Stimulated activated naive B cell treated with anti-CD40 and anti-IgM and Interleukin-4, amounts not matched to agents 10 μg/mL and 1 μg/mL and 100 μg/mL, for 72 hours (primary cell): ENCODE results near the gene FHAD1.

Experiments used
- ATAC-seq, 2 donors: fragments of 150-1000 bp; cut with Tn5 transposase; replicated peaks; 2 replicates each; pipeline ENCODE4 v1.10.0; 2021; ENCODE audit warnings: moderate library complexity in 1 of 2
- DNase-seq: peaks from one replicate; pipeline ENCODE4 v3.0.0; 2021
- H3K27ac Mint-ChIP-seq: one replicate; pipeline ENCODE4 v1.8.0; 2022; ENCODE audit warnings: mild to moderate bottlenecking, mixed read lengths
- H3K27me3 Mint-ChIP-seq, 2 donors: one replicate each; pipeline ENCODE4 v1.8.0; 2022; ENCODE audit warnings: mixed read lengths in 2 of 2
- H3K36me3 Mint-ChIP-seq, 2 donors: one replicate each; pipeline ENCODE4 v1.8.0; 2022; ENCODE audit warnings: mixed read lengths in 2 of 2, mild to moderate bottlenecking in 1 of 2
- H3K4me1 Mint-ChIP-seq, 2 donors: one replicate each; pipeline ENCODE4 v1.8.0; 2022; ENCODE audit warnings: mixed read lengths in 2 of 2, mild to moderate bottlenecking in 1 of 2
- H3K4me3 Mint-ChIP-seq, 2 donors: one replicate each; pipeline ENCODE4 v1.8.0; 2022; ENCODE audit warnings: mild to moderate bottlenecking in 2 of 2, mixed read lengths in 2 of 2, moderate library complexity in 1 of 2
- H3K9me3 Mint-ChIP-seq, 2 donors: one replicate each; pipeline ENCODE4 v1.8.0; 2022; ENCODE audit warnings: mixed read lengths in 2 of 2, mild to moderate bottlenecking in 1 of 2

FHAD1 gene

DNA sequence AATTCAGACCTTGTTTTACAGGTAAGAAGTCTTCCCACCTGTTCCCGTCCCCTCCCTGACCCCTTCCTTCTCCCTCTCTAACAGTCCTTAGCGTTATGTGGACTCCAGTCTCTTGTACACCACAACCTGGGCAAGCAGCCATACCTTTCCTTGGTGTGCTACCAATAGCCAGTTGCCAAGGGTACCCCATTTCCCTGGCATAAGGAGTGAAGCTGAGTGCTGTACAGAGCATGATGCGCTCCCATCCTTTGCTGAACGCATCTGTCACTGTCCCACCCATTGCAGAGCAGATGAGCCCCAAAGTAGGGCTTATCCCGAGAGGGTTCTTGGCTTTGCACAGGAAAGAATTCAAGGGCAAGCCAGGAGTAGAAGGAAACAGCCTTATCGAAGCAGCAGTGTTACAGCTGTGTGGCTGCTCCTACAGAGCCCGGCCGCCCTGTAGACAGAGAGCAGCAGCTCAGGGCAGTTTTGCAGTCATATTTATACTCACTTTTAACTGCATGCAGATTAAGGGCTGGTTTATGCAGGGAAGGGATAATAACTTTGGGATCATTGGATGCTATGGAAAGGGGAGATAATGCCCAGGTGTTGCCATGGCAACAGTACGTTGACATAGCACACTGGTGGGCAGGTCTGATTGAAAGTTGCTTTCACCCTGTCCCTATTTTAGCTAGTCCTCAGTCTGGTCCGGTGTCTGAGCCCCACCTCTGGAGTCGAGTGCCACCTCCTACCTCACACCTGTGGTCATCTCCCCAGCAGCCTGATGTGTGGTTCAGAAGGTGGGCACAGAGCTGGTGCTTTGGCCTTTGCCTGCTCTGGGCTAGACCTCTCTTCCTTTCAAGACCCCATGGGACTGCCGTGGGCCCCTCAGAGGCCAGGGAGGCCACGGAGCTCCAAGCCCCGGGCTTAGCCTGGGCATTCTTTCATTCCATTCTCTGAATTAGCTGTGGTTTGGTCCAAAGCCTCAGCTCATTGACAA, 5.1 kb downstream of the FHAD1 start:
- Mint-ChIP-seq H3K4me3 (no peak overlapping the region), H3K4me1 (peaks cover 5 to 12% of the 10 kb centered on the region in 2 donors), H3K36me3 (peaks cover 0 to 3% of the 10 kb centered on the region in 2 donors), H3K27me3 (peaks cover 35 to 62% of the 10 kb centered on the region in 2 donors), H3K9me3 (no peaks in the 10 kb centered on the region), H3K27ac (no peak overlapping the region)
- DNase-seq (no peak), ATAC-seq (no peak)

DNA sequence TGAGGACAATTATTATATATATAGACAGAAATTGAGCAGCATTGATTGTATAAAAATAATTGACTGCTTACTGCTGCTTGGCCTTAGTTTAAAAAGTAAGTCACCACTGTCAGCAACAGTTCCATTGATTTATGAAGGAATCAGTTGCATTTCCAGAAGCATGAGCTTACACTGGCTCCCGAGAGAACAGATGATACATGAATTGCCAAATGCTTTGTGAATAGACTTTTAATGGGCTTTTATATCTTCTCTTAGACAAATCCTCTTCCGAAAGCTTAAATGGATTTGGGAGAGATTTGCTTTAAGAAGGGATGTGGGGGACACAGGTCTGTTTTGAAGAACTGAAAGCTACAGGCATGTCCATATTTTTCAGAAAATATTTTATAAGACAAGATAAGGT, 7.5 kb downstream of the FHAD1 start:
- no peak for ATAC-seq
- no peaks in the 10 kb centered on the region for H3K9me3 Mint-ChIP-seq
- H3K27ac Mint-ChIP-seq = no peak overlapping the region
- H3K4me3 Mint-ChIP-seq = no peak overlapping the region
- peaks cover 0 to 6% of the 10 kb centered on the region in 2 donors for H3K4me1 Mint-ChIP-seq
- H3K27me3 Mint-ChIP-seq = peaks cover 27 to 52% of the 10 kb centered on the region in 2 donors
- H3K36me3 Mint-ChIP-seq = no peaks in the 10 kb centered on the region
- DNase-seq = no peak

DNA sequence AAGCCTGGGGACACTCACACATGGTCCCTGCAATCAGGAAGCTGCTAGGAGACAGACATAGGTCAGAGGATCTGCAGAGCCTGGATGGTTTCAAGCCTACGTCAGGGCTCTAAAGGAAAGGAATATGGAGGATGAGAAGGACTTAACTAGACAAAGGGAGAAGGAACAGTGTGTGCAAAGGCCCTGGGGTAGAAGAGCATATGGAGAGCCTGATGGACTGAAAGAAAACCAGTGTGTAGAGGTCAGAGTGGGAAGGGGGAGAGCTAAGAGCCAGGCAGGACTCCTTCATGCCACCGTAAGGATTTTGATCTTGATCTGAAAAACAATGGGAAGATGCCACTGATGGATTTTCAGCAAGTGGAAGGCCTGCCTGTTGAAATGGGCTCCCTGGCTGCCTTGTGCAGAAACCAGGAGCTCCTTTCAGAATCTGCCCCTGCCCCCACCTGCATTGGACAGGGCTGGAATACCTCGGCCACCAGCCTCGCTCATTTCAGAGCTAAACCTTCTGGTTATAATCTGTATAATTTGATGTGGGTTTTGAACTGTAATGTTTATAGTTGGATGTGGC, 8.6 kb downstream of the FHAD1 start:
- H3K36me3 Mint-ChIP-seq = no peaks in the 10 kb centered on the region
- H3K4me3 Mint-ChIP-seq = no peak overlapping the region
- H3K27me3 Mint-ChIP-seq = peaks cover 19 to 42% of the 10 kb centered on the region in 2 donors
- no peak overlapping the region for H3K27ac Mint-ChIP-seq
- ATAC-seq (no peak), DNase-seq (no peak)
- H3K4me1 Mint-ChIP-seq = peaks cover 1 to 6% of the 10 kb centered on the region in 2 donors
- no peaks in the 10 kb centered on the region for H3K9me3 Mint-ChIP-seq

DNA sequence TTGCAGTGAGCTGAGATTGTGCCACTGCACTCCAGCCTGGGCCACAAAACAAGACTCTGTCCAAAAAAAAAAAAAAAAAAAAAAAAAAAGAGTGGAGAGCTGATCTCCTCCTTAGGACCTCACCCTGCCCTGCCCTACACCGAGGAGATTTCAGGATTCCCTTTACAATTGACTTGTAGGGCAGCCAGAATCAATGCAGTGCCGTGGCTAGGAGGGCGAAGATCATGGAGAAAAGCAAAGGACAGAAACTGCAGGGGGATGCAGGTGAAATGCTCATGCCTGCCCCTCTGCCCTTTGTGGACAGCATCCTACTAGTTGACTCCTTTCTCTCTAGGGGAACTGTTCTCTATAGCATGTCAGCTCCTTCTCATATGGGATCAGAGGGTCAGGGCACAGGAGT, 9.6 kb downstream of the FHAD1 start:
- Mint-ChIP-seq H3K9me3 (no peaks in the 10 kb centered on the region), H3K36me3 (no peaks in the 10 kb centered on the region), H3K4me3 (no peak overlapping the region), H3K27ac (no peak overlapping the region), H3K27me3 (peaks cover 25 to 45% of the 10 kb centered on the region in 2 donors), H3K4me1 (peaks cover 10 to 12% of the 10 kb centered on the region in 2 donors)
- ATAC-seq (no peak), DNase-seq (no peak)

DNA sequence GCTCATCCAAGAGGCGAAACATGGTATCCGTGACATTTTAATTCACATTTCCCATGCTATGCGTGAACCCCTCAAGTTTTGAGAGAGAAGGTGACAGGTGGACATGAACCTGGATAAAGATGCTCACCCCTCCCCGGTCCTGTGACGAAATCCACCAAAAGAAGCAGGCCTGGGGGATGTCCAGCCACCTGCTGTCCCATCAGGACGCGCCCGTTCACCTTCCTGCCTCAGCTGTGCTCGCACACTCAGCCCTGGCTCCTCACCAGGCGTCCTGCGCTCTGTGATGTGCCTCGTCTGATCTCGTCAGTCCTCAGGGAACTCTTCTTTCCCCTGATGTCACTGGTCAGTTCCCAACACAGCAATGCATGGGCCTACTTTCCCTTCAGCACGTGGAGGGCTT, 10.3 kb downstream of the FHAD1 start:
- peaks cover 26 to 44% of the 10 kb centered on the region in 2 donors for H3K27me3 Mint-ChIP-seq
- ATAC-seq = no peak
- H3K27ac Mint-ChIP-seq = no peak overlapping the region
- H3K36me3 Mint-ChIP-seq = no peaks in the 10 kb centered on the region
- peaks cover 16 to 17% of the 10 kb centered on the region in 2 donors for H3K4me1 Mint-ChIP-seq
- no peak overlapping the region for H3K4me3 Mint-ChIP-seq
- DNase-seq = no peak
- no peaks in the 10 kb centered on the region for H3K9me3 Mint-ChIP-seq

DNA sequence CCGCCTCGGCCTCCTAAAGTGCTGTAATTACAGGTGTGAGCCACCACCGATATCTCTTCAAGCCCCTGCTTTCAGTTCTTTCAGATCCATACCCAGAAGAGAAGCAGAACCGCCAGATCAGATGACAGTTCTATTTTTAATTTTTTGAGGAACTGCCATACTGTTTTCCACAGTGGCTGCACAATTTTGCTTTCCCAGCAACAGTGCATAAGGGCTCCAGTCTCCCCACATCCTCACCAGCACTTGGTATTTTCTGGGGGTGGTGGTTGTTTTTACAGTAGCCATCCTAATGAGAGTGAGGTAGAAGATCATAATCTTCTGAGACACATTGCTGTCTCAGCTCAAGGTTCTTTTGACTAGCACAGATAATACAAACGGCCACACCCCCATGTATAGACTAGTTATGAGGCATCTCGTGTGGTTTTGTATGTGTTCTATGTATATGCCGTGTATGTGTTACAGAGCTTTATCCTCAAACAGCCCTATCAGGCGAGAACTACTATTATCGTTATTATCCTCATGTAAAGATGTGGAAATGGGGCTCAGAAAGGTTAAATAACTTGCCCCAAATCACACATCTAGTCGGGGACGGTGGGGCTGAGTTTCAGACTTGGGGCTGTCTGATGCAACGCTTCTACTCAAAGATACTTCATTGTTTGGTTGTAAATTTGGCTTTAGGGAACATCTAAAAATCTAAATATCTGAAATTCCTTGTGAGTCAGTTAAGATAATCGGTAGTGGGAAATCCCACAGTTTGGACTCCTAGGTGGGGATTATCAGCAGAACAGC, 12.0 kb downstream of the FHAD1 start:
- Mint-ChIP-seq H3K4me1 (peaks cover 12 to 19% of the 10 kb centered on the region in 2 donors), H3K36me3 (no peaks in the 10 kb centered on the region), H3K9me3 (no peaks in the 10 kb centered on the region), H3K4me3 (no peak overlapping the region), H3K27ac (no peak overlapping the region), H3K27me3 (peaks cover 29 to 45% of the 10 kb centered on the region in 2 donors)
- no peak for DNase-seq
- no peak for ATAC-seq

DNA sequence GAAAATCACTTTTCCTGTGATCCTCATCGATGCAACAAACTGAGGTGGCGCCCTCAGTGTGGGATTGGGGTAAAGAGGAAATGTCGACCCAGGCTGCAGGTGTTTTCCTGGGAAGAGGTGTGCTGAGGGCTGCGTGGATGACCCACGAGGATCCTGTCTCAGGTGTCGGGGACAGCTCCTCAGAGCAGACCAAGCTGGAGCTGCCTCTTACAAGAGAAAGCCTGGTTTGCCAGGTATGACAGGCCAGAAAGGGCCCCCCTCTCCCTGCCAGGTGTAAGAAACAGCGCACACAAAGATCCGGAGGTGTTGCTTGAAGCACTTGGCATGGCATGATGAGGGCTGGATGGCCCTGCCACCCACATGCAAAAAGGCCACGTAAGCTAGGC, 12.6 kb downstream of the FHAD1 start:
- H3K9me3 Mint-ChIP-seq = peaks cover under 1 to 1% of the 10 kb centered on the region in 2 donors
- DNase-seq = no peak
- no peak overlapping the region for H3K27ac Mint-ChIP-seq
- no peaks in the 10 kb centered on the region for H3K36me3 Mint-ChIP-seq
- ATAC-seq = no peak
- peaks cover 12 to 19% of the 10 kb centered on the region in 2 donors for H3K4me1 Mint-ChIP-seq
- peaks cover 31 to 50% of the 10 kb centered on the region in 2 donors for H3K27me3 Mint-ChIP-seq
- H3K4me3 Mint-ChIP-seq = no peak overlapping the region

DNA sequence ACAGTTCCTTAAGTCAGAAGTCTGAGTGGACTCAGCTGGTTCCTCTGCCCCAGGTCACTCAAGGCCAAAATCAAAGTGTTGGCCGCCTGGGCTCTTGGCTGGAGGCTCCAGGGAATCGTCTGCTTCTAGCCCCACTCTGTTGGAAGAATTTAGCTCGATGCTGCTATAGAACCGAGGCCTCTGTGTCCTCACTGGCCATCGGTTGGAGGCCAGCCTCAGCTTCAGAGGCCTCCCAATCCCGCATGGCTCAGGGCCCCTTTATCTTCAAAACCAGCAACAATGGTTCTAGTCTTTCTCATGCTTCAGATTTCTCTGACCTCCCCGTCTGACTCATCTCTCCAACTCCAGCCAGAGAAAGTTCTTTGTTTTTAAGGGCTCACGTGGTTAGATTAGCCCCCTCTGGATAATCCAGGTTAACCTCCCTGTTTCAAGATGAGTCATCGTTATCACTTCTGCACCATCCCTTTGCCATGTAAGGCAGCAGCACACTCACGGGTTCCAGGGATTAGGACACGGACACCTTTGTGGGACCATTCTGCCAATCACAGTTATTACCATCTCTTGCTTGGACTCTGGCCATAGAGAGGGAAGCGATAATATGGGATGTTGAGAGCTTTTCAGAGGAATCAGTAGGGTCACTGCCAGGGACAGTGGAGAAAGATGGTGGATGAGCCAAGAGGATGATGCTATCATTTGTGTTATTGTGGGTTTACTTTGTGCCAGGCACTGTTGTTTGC, 13.6 kb downstream of the FHAD1 start:
- Mint-ChIP-seq H3K27ac (no peak overlapping the region), H3K9me3 (peaks cover 6% of the 10 kb centered on the region in 2 donors), H3K36me3 (no peaks in the 10 kb centered on the region), H3K4me3 (no peak overlapping the region), H3K27me3 (peaks cover 36 to 53% of the 10 kb centered on the region in 2 donors), H3K4me1 (peaks cover 12 to 19% of the 10 kb centered on the region in 2 donors)
- DNase-seq (no peak), ATAC-seq (no peak)

DNA sequence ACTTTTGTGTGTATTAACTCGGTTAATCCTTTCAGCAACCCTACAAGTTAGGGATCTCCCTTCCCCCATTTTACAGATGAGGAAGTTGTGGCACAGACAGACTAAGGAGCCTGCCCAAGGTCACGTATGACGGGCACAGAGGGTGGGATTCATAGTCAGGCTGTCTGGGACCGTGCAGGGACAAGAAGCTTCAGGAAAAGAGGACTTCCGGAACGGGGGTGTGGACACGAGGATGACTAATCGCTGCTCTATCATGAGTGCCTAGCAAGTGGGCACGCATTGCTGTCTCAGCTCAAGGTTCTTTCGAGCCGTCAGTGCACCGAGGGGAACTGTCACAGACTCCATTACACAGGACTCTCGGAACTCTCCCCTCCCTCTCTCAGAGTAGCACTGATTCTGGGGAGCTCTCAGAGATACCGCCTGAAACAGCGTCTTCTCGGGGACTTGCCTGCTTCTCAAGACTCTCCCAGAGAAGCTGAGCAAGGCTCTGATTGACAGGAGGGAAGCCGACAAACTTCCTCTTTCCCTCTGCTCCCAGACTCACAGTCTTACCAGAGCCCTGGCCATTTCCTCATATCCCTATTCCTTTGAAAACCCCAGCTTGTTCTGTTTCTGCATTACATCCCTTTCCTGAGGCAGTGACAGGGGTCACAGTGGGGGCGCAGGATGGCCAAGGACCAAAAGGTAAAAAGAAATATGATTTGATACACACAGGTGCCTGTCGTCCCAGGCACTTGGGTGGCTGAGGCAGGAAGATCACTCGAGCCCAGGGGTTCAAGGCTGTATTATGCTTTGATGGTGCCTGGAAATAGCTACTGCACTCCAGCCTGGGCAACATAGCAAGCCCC, 14.4 kb downstream of the FHAD1 start:
- peak; percentile 60 to 67 for ATAC-seq
- Mint-ChIP-seq H3K4me3 (peak overlapping the region in 1 of 2 donors; percentile 53), H3K4me1 (peaks cover 12 to 19% of the 10 kb centered on the region in 2 donors), H3K27me3 (peaks cover 36 to 48% of the 10 kb centered on the region in 2 donors), H3K36me3 (no peaks in the 10 kb centered on the region), H3K27ac (no peak overlapping the region), H3K9me3 (peaks cover 6 to 8% of the 10 kb centered on the region in 2 donors)
- DNase-seq = no peak

DNA sequence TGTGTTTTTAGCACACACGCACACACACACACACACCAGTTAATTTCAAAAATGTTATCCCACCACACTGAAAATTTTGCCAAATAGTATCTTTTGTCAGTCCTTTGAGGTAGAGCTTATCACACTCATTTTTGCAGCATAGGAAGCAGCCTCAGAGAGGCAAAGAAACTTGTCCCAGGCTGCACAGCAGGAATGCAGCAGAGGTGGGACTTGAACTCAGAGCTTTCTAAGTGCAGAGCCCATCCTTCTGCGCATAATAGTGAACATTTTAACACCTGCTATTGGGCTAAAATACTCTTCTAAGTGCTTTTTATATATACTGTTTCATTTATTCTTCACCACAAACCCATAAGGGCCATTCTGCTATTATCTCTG, 15.0 kb downstream of the FHAD1 start:
- DNase-seq (no peak), ATAC-seq (no peak)
- Mint-ChIP-seq H3K4me3 (no peak overlapping the region), H3K27ac (no peak overlapping the region), H3K27me3 (peaks cover 36 to 45% of the 10 kb centered on the region in 2 donors), H3K9me3 (peaks cover 6 to 8% of the 10 kb centered on the region in 2 donors), H3K36me3 (no peaks in the 10 kb centered on the region), H3K4me1 (peaks cover 12 to 19% of the 10 kb centered on the region in 2 donors)

DNA sequence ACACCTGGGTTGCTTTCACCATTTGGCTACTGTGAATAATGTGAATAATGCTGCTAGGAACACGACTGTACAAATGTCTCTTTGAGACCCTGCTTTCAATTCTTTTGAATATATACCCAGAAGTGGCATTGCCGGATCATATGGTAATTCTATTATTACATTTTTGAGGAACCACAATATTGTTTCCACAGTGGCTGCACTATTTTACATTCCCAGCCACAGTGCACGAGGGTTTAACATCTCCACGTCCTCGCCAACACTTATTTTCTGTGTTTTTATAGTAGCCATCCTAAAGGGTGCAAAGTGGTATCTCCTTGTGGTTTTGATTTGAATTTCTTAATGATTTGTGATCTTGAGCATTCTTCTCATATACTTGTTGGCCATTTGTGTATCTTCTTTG, 15.7 kb downstream of the FHAD1 start:
- Mint-ChIP-seq H3K27ac (no peak overlapping the region), H3K4me3 (no peak overlapping the region), H3K4me1 (peaks cover 12 to 19% of the 10 kb centered on the region in 2 donors), H3K36me3 (no peaks in the 10 kb centered on the region), H3K27me3 (peaks cover 32 to 38% of the 10 kb centered on the region in 2 donors), H3K9me3 (peaks cover 6 to 8% of the 10 kb centered on the region in 2 donors)
- no peak for DNase-seq
- ATAC-seq = no peak

DNA sequence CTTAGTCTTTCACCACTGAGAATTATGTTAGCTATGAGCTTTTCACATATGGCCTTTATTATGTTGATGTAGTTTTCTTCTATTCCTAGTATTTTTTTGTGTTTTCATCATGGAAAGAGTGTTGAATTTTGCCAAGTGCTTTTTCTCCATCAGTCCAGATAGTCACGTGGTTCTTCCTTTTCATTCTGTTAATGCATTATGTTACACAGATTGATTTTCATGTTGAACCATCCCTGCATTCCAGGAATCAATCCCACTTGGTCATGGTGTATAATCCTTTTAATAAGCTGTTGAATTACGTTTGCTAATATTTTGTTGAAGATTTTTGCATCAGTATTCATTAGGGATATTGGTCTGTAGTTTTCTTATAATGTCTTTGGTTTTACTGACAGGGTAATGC, 17.7 kb downstream of the FHAD1 start:
- Mint-ChIP-seq H3K4me3 (no peak overlapping the region), H3K4me1 (peaks cover 12 to 19% of the 10 kb centered on the region in 2 donors), H3K27me3 (peaks cover 29 to 45% of the 10 kb centered on the region in 2 donors), H3K27ac (no peak overlapping the region), H3K9me3 (peaks cover 6 to 8% of the 10 kb centered on the region in 2 donors), H3K36me3 (no peaks in the 10 kb centered on the region)
- no peak for DNase-seq
- ATAC-seq = no peak

DNA sequence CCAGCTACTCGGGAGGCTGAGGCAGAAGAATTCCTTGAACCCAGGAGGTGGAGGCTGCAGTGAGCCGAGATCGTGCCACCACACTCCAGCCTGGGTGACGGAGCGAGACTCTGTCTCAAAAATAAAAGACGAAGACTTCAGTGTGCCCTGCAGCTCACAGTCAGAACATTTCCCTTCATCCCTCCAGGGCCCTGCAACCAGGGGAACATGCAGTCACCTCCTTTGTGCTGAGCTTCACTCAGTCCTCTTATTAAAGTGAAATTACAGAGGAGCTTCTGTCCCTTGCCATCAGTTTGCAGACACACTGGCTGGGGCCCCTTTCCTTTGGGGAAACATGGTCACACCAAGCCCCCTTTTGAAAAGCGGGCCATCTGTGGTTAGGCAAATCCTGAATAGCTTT, 24.2 kb downstream of the FHAD1 start:
- no peak overlapping the region for H3K4me3 Mint-ChIP-seq
- H3K27ac Mint-ChIP-seq = no peak overlapping the region
- no peaks in the 10 kb centered on the region for H3K4me1 Mint-ChIP-seq
- peaks cover 0 to 1% of the 10 kb centered on the region in 2 donors for H3K9me3 Mint-ChIP-seq
- H3K27me3 Mint-ChIP-seq = peaks cover 20 to 32% of the 10 kb centered on the region in 2 donors
- DNase-seq (no peak), ATAC-seq (no peak)
- H3K36me3 Mint-ChIP-seq = no peaks in the 10 kb centered on the region
